ENCODE data around the gene PCDH9.

DNA sequence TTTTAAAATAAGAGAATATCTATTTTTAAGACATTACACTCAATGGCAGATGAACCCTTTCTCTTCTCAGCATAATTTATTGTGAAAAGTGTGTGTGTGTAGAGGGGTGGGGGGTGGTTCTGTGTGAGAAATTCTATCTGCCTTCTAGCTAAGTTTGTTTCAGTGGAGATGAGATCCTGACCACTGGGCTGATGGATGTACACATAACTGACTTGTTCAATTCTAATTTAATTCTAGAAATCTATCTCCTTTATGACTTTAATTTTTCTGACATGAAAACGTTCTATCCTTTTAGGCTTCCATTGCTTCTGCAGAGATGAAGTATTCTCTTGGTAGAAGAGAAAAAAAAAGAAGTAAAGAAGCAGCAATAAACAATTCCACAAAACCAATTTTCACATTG, 891.6 kb downstream of the PCDH9 start:
- TF ChIP-seq YY1 (IDR thresholded peaks at IDR 0.05; ENCODE audit: insufficient read depth, insufficient read length) (no peak), SUZ12 (IDR thresholded peaks at IDR 0.05; ENCODE audit: extremely low read depth, insufficient read depth, insufficient read length) (no peak), ZNF274 (IDR thresholded peaks at IDR 0.05; ENCODE audit: low read depth, low read length) (no peak)

Data from NT2/D1 (cell line).